Neutrophil (primary cell): ENCODE data around the gene ANKMY1.

ENCODE experiments used
- H3K27ac ChIP-seq: fragments of 200-600 bp; sonication (generic); 2 replicates; pipeline ENCODE4 v1.5.1; 2016; ENCODE audit warnings: mild to moderate bottlenecking, moderate library complexity
- H3K27me3 ChIP-seq: fragments of 200-600 bp; sonication (generic); 2 replicates; pipeline ENCODE4 v1.6.0; 2016; ENCODE audit warnings: mild to moderate bottlenecking
- H3K36me3 ChIP-seq: fragments of 200-600 bp; sonication (generic); 2 replicates; pipeline ENCODE4 v1.5.1; 2017
- H3K4me1 ChIP-seq, 2 experiments: fragments of 200-600 bp in 1 of 2; sonication (generic) in 1 of 2; 1 replicate in 1 of 2; 2 replicates in 1 of 2; pipeline versions ENCODE4 v1.5.1 to v1.6.1; 2013 to 2016; ENCODE audit warnings: low read depth in 1 of 2, low read length in 1 of 2, mild to moderate bottlenecking in 1 of 2, moderate library complexity in 1 of 2; ENCODE audit not compliant: control insufficient read depth in 1 of 2, insufficient read depth in 1 of 2
- H3K4me3 ChIP-seq, 2 experiments: fragments of 200-600 bp in 1 of 2; sonication (generic) in 1 of 2; 1 replicate in 1 of 2; 2 replicates in 1 of 2; pipeline ENCODE4 v1.5.1; 2013 to 2016; ENCODE audit warnings: low read depth in 1 of 2, low read length in 1 of 2, mild to moderate bottlenecking in 1 of 2, moderate library complexity in 1 of 2
- H3K9me3 ChIP-seq: fragments of 200-600 bp; sonication (generic); 2 replicates; pipeline ENCODE4 v1.5.1; 2016
- CTCF ChIP-seq: fragments of 200-600 bp; sonication (generic); IDR thresholded peaks from 2 replicates; pipeline ENCODE4 v1.5.1; 2016; ENCODE audit warnings: antibody characterized with exemption

ANKMY1 gene

GRCh38 chr2:240514631-240515030 lies 43.2 kb downstream of the ANKMY1 start:
- Histone ChIP-seq H3K4me3 (no peak overlapping the region), H3K27ac (peak overlapping the region; percentile 30)

DNA sequence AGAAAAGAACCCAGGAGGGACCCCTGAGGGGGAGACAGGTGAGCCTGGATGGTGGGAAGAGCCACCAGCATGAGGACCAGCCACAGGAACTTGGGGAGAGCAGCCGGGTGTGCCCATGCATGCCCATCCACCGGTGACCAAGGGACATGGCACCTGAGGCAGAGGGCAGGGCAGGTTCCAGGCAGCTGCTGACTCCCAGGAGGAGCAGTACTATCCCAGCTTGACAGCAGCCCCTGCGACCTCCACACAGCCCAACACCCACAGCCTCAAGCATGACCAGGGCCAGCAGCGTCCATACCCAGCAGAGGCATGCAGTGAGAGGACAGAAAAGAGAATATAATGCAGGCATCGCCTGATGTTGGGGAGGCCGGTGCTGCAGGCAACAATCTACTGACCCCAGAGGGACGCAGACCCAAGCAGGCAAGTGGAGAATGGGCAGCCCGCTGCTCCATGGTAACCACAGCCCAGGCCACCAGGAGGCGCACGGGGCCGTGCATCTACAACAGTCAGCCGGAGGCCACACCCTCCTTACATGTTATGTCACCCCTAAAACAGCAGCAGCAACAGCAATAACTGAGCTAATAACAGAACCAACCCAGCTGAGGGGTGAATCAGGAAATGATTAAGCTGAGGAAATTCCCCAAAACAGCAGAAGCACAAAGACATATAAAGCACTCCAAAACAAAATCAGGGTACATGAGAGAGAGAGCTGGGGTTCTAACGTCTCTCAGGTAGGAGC lies 44.1 kb downstream of the ANKMY1 start:
- no peaks in the 10 kb centered on the region for H3K27me3 ChIP-seq
- H3K9me3 ChIP-seq, result no peaks in the 10 kb centered on the region
- H3K36me3 ChIP-seq, result peaks cover 26% of the 10 kb centered on the region
- H3K4me3 ChIP-seq, result no peak overlapping the region
- peak overlapping the region; percentile 30 for H3K27ac ChIP-seq
- H3K4me1 ChIP-seq, result peaks cover 10 to 12% of the 10 kb centered on the region in 2 experiments
- TF ChIP-seq CTCF, result peak; percentile 91

More at GRCh38 chr2:240514631-240515030, 43.2 kb downstream of the ANKMY1 start:
- peaks cover 6% of the 10 kb centered on the region for H3K27me3 ChIP-seq
- peaks cover 10 to 12% of the 10 kb centered on the region in 2 experiments for H3K4me1 ChIP-seq
- H3K36me3 ChIP-seq, result peaks cover 17% of the 10 kb centered on the region
- no peak for TF ChIP-seq CTCF
- H3K9me3 ChIP-seq, result no peaks in the 10 kb centered on the region

- Histone ChIP-seq H3K27ac (no peak overlapping the region), H3K4me1 (peaks cover 10 to 12% of the 10 kb centered on the region in 2 experiments), H3K36me3 (peaks cover 28% of the 10 kb centered on the region), H3K4me3 (no peak overlapping the region), H3K27me3 (no peaks in the 10 kb centered on the region), H3K9me3 (no peaks in the 10 kb centered on the region)
- TF ChIP-seq CTCF, result no peak
Measured at GRCh38 chr2:240512666-240513535, 44.9 kb downstream of the ANKMY1 start.

DNA sequence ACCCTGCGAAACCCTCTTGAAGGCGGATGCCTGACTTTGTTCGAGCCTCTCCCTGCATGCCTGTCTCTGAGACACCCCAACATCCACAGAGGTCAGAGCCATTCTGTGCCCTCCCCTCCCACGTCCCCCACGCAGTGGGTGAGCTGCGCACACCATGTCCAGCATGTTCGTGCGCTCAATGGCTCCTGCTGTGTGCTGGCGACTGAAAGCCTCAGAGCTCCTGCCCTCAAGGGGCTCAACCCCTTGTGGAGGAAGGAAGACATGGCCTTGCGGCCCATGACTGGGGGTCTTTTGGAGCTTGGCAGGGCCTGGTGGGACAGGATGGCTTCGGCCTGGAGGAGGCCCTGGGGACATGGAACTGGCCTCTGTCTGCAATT lies 45.7 kb downstream of the ANKMY1 start:
- no peak overlapping the region for H3K27ac ChIP-seq
- TF ChIP-seq CTCF, result no peak
- H3K27me3 ChIP-seq, result no peaks in the 10 kb centered on the region
- H3K4me3 ChIP-seq, result no peak overlapping the region
- H3K36me3 ChIP-seq, result peaks cover 28% of the 10 kb centered on the region
- peaks cover 10 to 12% of the 10 kb centered on the region in 2 experiments for H3K4me1 ChIP-seq
- H3K9me3 ChIP-seq, result no peaks in the 10 kb centered on the region

DNA sequence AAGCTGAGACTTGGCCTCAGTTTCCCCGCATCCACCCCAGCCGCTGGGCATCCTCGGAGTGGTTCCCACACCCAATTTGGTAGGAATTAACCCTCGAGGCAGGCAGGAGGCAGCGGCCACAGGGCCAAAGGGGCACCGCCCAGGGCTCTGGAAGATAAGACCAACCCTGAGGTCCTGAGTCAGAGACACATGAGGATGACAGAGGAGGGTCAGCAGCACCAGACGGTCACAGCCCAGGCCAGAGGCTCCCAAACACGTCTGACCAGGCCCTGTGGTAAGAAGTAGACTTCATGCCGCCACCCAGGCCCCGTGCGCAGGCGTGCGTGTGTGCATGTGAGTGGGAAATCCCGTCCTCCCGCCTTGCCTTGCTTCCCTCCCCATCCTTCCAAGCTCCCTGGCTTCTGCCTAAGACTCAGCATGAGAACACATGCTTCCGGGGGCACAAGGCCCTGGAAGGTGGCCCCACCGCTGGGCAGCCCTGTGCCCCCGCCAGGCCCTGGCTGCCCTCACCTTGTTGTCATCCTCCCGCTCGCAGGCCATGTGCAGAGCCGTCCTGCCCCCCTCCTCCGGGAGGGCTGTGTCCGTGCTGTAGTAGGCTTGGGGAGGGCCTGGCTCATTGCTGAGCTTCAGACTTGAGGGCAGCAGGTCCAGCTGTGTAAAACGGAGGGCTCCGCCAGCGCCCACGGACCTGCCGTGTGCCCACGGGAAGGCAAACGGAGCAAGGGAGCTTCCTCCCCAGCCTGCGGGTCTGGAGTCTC lies 46.3 kb downstream of the ANKMY1 start:
- Histone ChIP-seq H3K36me3 (peaks cover 28% of the 10 kb centered on the region), H3K4me1 (peaks cover 10 to 12% of the 10 kb centered on the region in 2 experiments), H3K4me3 (no peak overlapping the region), H3K9me3 (no peaks in the 10 kb centered on the region), H3K27ac (no peak overlapping the region), H3K27me3 (no peaks in the 10 kb centered on the region)
- no peak for TF ChIP-seq CTCF
